Measurements from ENCODE around the gene EME2. TPM values are rescaled to one million over a fixed set of nuclear protein-coding genes. Genes with fewer than 3 reads are reported as not detected.

EME2 gene
- total and polyA plus RNA-seq, 2 donors (not counting 1 experiment from before 2014, with no cell fraction given) = 34.6 to 42.5 TPM

DNA sequence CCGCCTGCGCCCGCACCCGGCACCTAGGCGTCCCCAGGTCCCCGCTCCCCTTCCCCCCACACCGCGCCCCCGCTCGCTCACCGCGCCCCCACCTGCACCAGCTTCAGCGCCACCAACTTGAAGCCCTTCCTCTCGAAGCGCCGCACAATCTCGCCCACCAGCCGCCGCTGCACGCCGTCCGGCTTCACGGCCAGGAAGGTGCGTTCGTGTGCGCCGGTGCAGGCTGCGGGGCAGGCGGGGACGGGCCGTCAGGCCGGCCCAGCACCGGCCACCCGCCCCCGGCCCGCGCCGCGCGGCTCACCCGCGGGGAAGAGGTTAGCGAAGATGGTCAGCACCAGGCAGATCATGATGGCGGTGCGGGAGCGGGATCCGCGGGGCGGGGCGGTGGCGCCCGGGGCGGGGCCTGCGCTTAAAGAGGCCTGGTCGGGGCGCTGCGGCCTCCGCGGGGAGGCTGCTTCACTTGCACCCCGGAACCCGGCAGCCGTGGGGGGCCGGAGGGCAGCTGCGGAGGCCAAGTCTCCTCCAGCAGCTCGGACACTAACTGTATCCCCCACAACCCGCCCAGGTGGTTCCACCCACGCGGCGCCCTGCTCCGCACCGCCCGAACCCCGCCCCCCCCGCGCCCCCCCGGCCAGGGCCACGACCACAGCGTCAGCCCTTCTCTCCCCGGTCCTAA is 1.3 kb upstream of the EME2 start, which contains the start of gene NME3:
NME3 (minus strand) TSS at position 356 of the 676 bp plus-strand sequence; CDS start at position 347, 9 bp downstream.
- no peaks in the 10 kb centered on the region for H3K27me3 ChIP-seq (replicated peaks in 1 of 4; ENCODE audit: control extremely low read depth in 1 of 4, control insufficient read depth in 3 of 4, insufficient read depth in 4 of 4, low read length in 3 of 4)
- ChIA-PET CTCF (interaction anchor here (1.0 to 3.2 kb wide), 3 partner anchors 11 to 65 kb away, joined by 4 to 15 read pairs (median 8); partner anchors contain the start of genes MAPK8IP3, NUBP2 and SPSB3), POLR2A (interaction anchor here (1.4 to 4.4 kb wide), 3 partner anchors 11 to 350 kb away, joined by 3 to 27 read pairs (median 14); partner anchors contain the start of genes MAPK8IP3, NUBP2 and SPSB3)
- peaks cover 0 to 30% of the 10 kb centered on the region in 2 experiments for H3K36me3 ChIP-seq (replicated peaks in 1 of 2; ENCODE audit: control extremely low read depth in 1 of 2, control insufficient read depth in 1 of 2, extremely low read depth in 1 of 2, insufficient read depth in 2 of 2, low read length in 1 of 2)
- no peak for TF ChIP-seq EZH2 (IDR thresholded peaks at IDR 0.05; ENCODE audit: borderline replicate concordance, insufficient read depth, low read depth, low read length, poor library complexity, severe bottlenecking)
- TF ChIP-seq, protein P1, sequence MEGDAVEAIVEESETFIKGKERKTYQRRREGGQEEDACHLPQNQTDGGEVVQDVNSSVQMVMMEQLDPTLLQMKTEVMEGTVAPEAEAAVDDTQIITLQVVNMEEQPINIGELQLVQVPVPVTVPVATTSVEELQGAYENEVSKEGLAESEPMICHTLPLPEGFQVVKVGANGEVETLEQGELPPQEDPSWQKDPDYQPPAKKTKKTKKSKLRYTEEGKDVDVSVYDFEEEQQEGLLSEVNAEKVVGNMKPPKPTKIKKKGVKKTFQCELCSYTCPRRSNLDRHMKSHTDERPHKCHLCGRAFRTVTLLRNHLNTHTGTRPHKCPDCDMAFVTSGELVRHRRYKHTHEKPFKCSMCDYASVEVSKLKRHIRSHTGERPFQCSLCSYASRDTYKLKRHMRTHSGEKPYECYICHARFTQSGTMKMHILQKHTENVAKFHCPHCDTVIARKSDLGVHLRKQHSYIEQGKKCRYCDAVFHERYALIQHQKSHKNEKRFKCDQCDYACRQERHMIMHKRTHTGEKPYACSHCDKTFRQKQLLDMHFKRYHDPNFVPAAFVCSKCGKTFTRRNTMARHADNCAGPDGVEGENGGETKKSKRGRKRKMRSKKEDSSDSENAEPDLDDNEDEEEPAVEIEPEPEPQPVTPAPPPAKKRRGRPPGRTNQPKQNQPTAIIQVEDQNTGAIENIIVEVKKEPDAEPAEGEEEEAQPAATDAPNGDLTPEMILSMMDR (IDR thresholded peaks at IDR 0.05) = no peak
- intact Hi-C loops (cut with micrococcal nuclease) = loop anchor here (1.0 to 5.0 kb wide), 3 partner anchors 93 to 359 kb away; partner anchors contain the start of genes JPT2 and UNKL
- H3K9me3 Mint-ChIP-seq (ENCODE audit: insufficient read depth) = no peaks in the 10 kb centered on the region
- peaks cover 24% of the 10 kb centered on the region for H3K4me1 Mint-ChIP-seq
- H3K9me3 ChIP-seq (ENCODE audit: control extremely low read depth in 1 of 3, control insufficient read depth in 2 of 3, insufficient read depth in 1 of 3, low read length in 2 of 3) = no peaks in the 10 kb centered on the region
- peak; percentile 53 for ATAC-seq (ENCODE audit: low read depth)
- DNase-seq = peak; percentile 82
- peaks cover 50% of the 10 kb centered on the region for H4K20me1 ChIP-seq (ENCODE audit: control insufficient read depth, insufficient read depth, low read length, poor library complexity, severe bottlenecking)
- WGBS (ENCODE audit: insufficient coverage) = under 1% methylated on average over 70 of the region's 79 CpGs
- peak within 1 kb of the TSS; percentile 97 for H3K27ac Mint-ChIP-seq
- peaks cover 22 to 32% of the 10 kb centered on the region in 2 donors for H3K4me1 ChIP-seq (ENCODE audit: control insufficient read depth in 2 of 2, insufficient read depth in 2 of 2, low read length in 2 of 2)
- H3K27me3 Mint-ChIP-seq = no peaks in the 10 kb centered on the region
- H3K9ac ChIP-seq (ENCODE audit: low read length) = peak within 1 kb of the TSS; percentile 84
- peak within 1 kb of the TSS; percentile 99 for H3K4me2 ChIP-seq (replicated peaks; ENCODE audit: low read depth, low read length, poor library complexity, severe bottlenecking)
- H3K27ac ChIP-seq (ENCODE audit: low read length in 2 of 2) = peak within 1 kb of the TSS; percentile 38 to 90
- peak within 1 kb of the TSS; percentile 95 for H3K4me3 Mint-ChIP-seq
- H3K79me2 ChIP-seq (ENCODE audit: control insufficient read depth, insufficient read depth, low read length) = peaks cover 29% of the 10 kb centered on the region
- peak within 1 kb of the TSS; percentile 53 to 87 (median 82) for H3K4me3 ChIP-seq (ENCODE audit: control extremely low read depth in 1 of 5, extremely low read depth in 1 of 5, insufficient read depth in 1 of 5, low read depth in 2 of 5, low read length in 4 of 5)
- H2AFZ ChIP-seq (ENCODE audit: insufficient read depth, low read depth, low read length, poor library complexity, severe bottlenecking) = peak within 1 kb of the TSS; percentile 81

Data from B cell (primary cell).